K562 (cell line): ENCODE measurements around the gene CEP250.

Experiments
- ID3 ChIP-seq, 2 experiments: fragments of 250-450 bp in 1 of 2; fragments of 450-650 bp in 1 of 2; sonication (Bioruptor Pico) in 1 of 2; IDR thresholded peaks; 2 replicates each; pipeline versions ENCODE4 v1.6.1 to v1.8.0; 2016 to 2021; ENCODE audit warnings: mild to moderate bottlenecking in 2 of 2, moderate library complexity in 2 of 2, missing compliant biosample characterization in 1 of 2, missing genetic modification characterization in 1 of 2
- MYC ChIP-seq, 2 experiments: fragments of 250-450 bp in 1 of 2; sonication (Bioruptor Pico) in 1 of 2; IDR thresholded peaks; 2 replicates each; pipeline versions ENCODE4 v1.5.1 to v1.6.1; 2012 to 2021; ENCODE audit warnings: low read depth in 2 of 2, borderline replicate concordance in 1 of 2, improper control_type of control experiment in 1 of 2, low read length in 1 of 2, mild to moderate bottlenecking in 1 of 2, moderate library complexity in 1 of 2
- RBFOX2 ChIP-seq: fragments of 200-400 bp; formaldehyde crosslinking; IDR thresholded peaks from 2 replicates; pipeline ENCODE4 v1.6.1; 2017; ENCODE audit warnings: low read depth, mild to moderate bottlenecking, low read length, moderate library complexity

DNA sequence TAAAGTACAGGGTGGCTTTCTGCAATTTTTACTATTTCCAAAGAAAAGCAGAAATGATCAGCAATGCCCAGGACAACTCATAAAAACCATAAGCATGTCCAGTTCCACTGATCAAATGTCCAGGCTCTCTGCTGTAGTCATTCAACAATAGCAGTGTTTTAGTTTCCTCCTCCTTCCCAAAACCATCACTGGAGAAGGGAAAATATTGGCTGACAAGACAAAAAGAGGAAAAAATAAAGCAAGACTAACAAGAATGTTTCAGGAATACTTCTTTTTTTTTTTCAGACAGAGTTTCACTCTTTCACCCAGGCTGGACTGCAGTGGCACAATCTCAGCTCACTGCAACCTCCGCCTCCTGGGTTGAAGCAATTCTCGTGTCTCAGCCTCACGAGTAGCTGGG is 45.9 kb upstream of the CEP250 start:
- TF ChIP-seq RBFOX2, result no peak
- TF ChIP-seq ID3 (CRISPR knock-in tag; IDR thresholded peaks at IDR 0.05), result no peak
- no peak for TF ChIP-seq ID3 (tag; IDR thresholded peaks at IDR 0.05)
- TF ChIP-seq MYC (IDR thresholded peaks at IDR 0.05; ENCODE audit: low read depth, low read length), result no peak
- TF ChIP-seq MYC (CRISPR knock-in tag; IDR thresholded peaks at IDR 0.05; ENCODE audit: borderline replicate concordance, low read depth), result no peak
